AG04450 (cell line): ENCODE data around the gene TMED4. TPM values are rescaled to one million over a fixed set of nuclear protein-coding genes. Genes with fewer than 3 reads are reported as not detected.

Experiments used
- CTCF ChIA-PET: fragments of 300-600, 350-600 bp; formaldehyde crosslinking; extraction: SDS; loops from one replicate; lab custom pipeline; 2022; ENCODE audit warnings: antibody characterized with exemption, inconsistent platforms; lab: Charles Lee
- POLR2A ChIA-PET: fragments of 350-600 bp; formaldehyde crosslinking; extraction: SDS; loops from one replicate; lab custom pipeline; 2021; ENCODE audit warnings: antibody characterized with exemption, inconsistent platforms; lab: Yijun Ruan, JAX
- DNase-seq: peaks from one replicate; pipeline ENCODE4 v3.0.0-alpha.2; 2011; ENCODE audit warnings: low read depth, low spot score
- H3K27ac ChIP-seq: one replicate; pipeline ENCODE4 v1.5.1; 2012; ENCODE audit warnings: low read depth, low read length, control low read depth
- H3K27me3 ChIP-seq: one replicate; pipeline ENCODE4 v1.6.0; 2012; ENCODE audit warnings: low read length; ENCODE audit not compliant: control insufficient read depth, insufficient read depth
- H3K4me3 ChIP-seq: 2 replicates; pipeline ENCODE4 v1.5.1; 2011; ENCODE audit warnings: mild to moderate bottlenecking, low read depth, low read length, control low read depth
- H3K9me3 ChIP-seq: 2 replicates; pipeline ENCODE4 v1.5.1; 2012; ENCODE audit warnings: low read length; ENCODE audit not compliant: control insufficient read depth, insufficient read depth
- CTCF ChIP-seq: IDR thresholded peaks from 2 replicates; pipeline ENCODE4 v1.5.1; 2011; ENCODE audit warnings: low read depth, low read length, control low read depth, inconsistent platforms
- polyA plus RNA-seq: library from polyadenylated mRNA; depleted of rRNA; stranded (reverse); fragments of >200 nt; gene quantifications from 2 replicates; pipeline ENCODE4 v1.2.3, GENCODE V29; 2011

The TMED4 gene
- polyA plus RNA-seq, 1 experiment = 78.4 TPM

DNA sequence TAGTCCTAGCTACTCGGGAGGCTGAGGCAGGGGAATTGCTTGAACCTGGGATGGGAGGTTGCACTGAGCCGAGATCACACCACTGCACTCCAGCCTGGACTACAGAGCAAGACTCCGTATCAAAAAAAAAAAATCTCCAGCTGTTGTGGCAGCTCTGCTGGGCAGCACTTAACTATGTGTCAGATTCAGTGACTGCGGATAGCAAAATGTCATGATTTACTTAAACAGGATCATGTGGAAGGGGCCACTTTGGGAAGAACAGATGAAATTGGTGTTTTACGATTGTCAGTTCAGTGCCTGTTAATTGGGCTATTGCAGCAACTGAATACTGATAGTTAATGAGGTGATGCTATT is 39.7 kb upstream of the TMED4 start:
- ChIA-PET CTCF (interaction anchor here (0.6 kb wide), 1 partner anchor 198 kb away, joined by 3 read pairs; no protein-coding TSS in a partner anchor), POLR2A (no interaction called here)
- H3K27me3 ChIP-seq = no peaks in the 10 kb centered on the region
- no peak overlapping the region for H3K27ac ChIP-seq
- H3K4me3 ChIP-seq = no peak overlapping the region
- no peak for DNase-seq
- H3K9me3 ChIP-seq = no peaks in the 10 kb centered on the region
- no peak for TF ChIP-seq CTCF

- DNase-seq = no peak
- H3K27me3 ChIP-seq = no peaks in the 10 kb centered on the region
- TF ChIP-seq CTCF = no peak
- H3K4me3 ChIP-seq = no peak overlapping the region
- no peaks in the 10 kb centered on the region for H3K9me3 ChIP-seq
- ChIA-PET POLR2A (no interaction called here), CTCF (interaction anchor here (0.6 to 1.5 kb wide), 2 partner anchors 14 to 199 kb away, joined by 3 to 6 read pairs; no protein-coding TSS in a partner anchor)
- H3K27ac ChIP-seq = no peak overlapping the region
Observed at GRCh38 chr7:44621034-44621749, 39.2 kb upstream of the TMED4 start.

DNA sequence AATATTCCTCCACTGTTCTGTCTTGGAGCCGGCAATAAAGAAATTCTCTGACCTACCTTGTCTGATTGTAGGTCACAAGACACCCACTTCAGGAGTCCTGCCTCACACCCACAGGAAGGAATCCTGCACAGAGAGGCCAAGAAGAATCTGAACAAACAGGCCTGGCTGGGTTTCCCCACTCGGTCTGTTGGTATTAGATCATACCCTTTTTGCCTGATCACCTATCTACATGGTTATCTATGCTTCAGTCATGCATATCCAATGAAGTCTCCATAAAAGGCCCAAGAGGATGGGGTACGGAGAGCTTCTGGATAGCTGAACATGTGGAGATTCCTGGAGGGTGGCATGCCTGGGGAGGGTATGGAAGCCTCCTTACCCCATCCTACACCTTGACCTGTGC is 36.7 kb upstream of the TMED4 start:
- Histone ChIP-seq H3K9me3 (no peaks in the 10 kb centered on the region), H3K4me3 (no peak overlapping the region), H3K27ac (no peak overlapping the region), H3K27me3 (no peaks in the 10 kb centered on the region)
- no peak for DNase-seq
- POLR2A ChIA-PET = no interaction called here
- TF ChIP-seq CTCF = no peak
- CTCF ChIA-PET = no interaction called here

DNA sequence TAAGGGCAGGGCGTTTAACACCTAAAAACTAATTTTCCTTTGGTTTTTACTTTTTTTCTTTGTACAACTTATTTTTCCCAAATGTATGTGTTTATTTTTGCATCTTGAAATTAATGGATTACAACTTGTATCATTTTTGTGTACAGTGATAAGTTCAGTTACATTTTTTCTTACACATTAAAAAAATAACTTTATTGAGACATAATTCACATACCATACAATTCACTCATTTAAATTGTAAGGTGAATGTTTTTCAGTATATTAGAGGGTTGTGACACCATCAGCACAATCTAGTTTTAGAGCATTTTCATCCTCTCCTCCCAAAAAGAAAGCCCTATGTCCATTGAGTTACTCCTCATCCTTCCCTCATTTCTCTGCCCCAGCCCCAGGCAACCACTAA is 36.0 kb upstream of the TMED4 start:
- no peak overlapping the region for H3K27ac ChIP-seq
- ChIA-PET CTCF (no interaction called here), POLR2A (no interaction called here)
- no peak for DNase-seq
- no peaks in the 10 kb centered on the region for H3K9me3 ChIP-seq
- H3K27me3 ChIP-seq = no peaks in the 10 kb centered on the region
- no peak for TF ChIP-seq CTCF
- no peak overlapping the region for H3K4me3 ChIP-seq

- Histone ChIP-seq H3K9me3 (no peaks in the 10 kb centered on the region), H3K27ac (peak overlapping the region; percentile 63), H3K27me3 (no peaks in the 10 kb centered on the region), H3K4me3 (no peak overlapping the region)
- no peak for TF ChIP-seq CTCF
- POLR2A ChIA-PET = interaction anchor here (0.6 kb wide), 1 partner anchor 35 kb away, joined by 3 read pairs; the partner anchor contains the start of gene TMED4
- DNase-seq = no peak
- CTCF ChIA-PET = interaction anchor here (1.0 kb wide), 1 partner anchor 53 kb away, joined by 3 read pairs; no protein-coding TSS in a partner anchor
Observed at GRCh38 chr7:44617225-44617890, 35.3 kb upstream of the TMED4 start.
